Progenitor cell of endocrine pancreas (in vitro differentiated cells): Measurements from ENCODE around the gene CD69. TPM values are rescaled to one million over a fixed set of nuclear protein-coding genes. Genes with fewer than 3 reads are reported as not detected.
"Not testable (repeated sequence)": the region's sequence is repeated elsewhere in the genome, so short reads cannot be mapped to it uniquely, and the experiment has no call there.

ENCODE experiments used
- DNase-seq: peaks from one replicate; pipeline ENCODE4 v3.0.0; 2021; ENCODE audit warnings: low spot score; ENCODE audit not compliant: unreplicated experiment
- H3K27ac Mint-ChIP-seq: 2 replicates; pipeline ENCODE4 v1.8.0; 2021; ENCODE audit warnings: mild to moderate bottlenecking, moderate library complexity, mixed read lengths
- H3K27me3 Mint-ChIP-seq: 2 replicates; pipeline ENCODE4 v1.8.0; 2021; ENCODE audit warnings: mixed read lengths
- H3K36me3 Mint-ChIP-seq: 2 replicates; pipeline ENCODE4 v1.8.0; 2022; ENCODE audit warnings: mixed read lengths; ENCODE audit not compliant: insufficient read depth
- H3K4me1 Mint-ChIP-seq: 2 replicates; pipeline ENCODE4 v1.8.0; 2021; ENCODE audit warnings: low read depth, mixed read lengths
- H3K4me3 Mint-ChIP-seq: 2 replicates; pipeline ENCODE4 v1.8.0; 2021; ENCODE audit warnings: low read depth, mild to moderate bottlenecking, moderate library complexity, mixed read lengths
- H3K9me3 Mint-ChIP-seq: 2 replicates; pipeline ENCODE4 v1.8.0; 2021; ENCODE audit warnings: low read depth, mixed read lengths
- CTCF ChIP-seq: fragments of 200-600 bp; sonication (generic); IDR thresholded peaks from one replicate; pipeline ENCODE4 v1.5.0; 2021; ENCODE audit warnings: antibody characterized with exemption, mild to moderate bottlenecking; ENCODE audit not compliant: unreplicated experiment
- total RNA-seq: library from RNA; stranded (reverse); gene quantifications from 2 replicates; pipeline ENCODE4 v1.2.1, GENCODE V29; 2021

Gene CD69
- total RNA-seq, 1 donor from 2014 or later: not detected

- no peaks in the 10 kb centered on the region for H3K36me3 Mint-ChIP-seq
- no peaks in the 10 kb centered on the region for H3K9me3 Mint-ChIP-seq
- H3K27me3 Mint-ChIP-seq: no peaks in the 10 kb centered on the region
- H3K4me1 Mint-ChIP-seq: peaks cover 15% of the 10 kb centered on the region
- TF ChIP-seq CTCF: no peak
- no peak overlapping the region for H3K27ac Mint-ChIP-seq
- DNase-seq: no peak
- no peak overlapping the region for H3K4me3 Mint-ChIP-seq
Measured at GRCh38 chr12:9740106-9740750, 20.5 kb downstream of the CD69 start.

GRCh38 chr12:9739404-9740105, 21.1 kb downstream of the CD69 start:
- not testable (repeated sequence) for H3K27ac Mint-ChIP-seq, H3K27me3 Mint-ChIP-seq, H3K36me3 Mint-ChIP-seq, DNase-seq, H3K9me3 Mint-ChIP-seq
- Mint-ChIP-seq H3K4me3 (peak overlapping the region; percentile 39), H3K4me1 (peaks cover 15% of the 10 kb centered on the region)

DNA sequence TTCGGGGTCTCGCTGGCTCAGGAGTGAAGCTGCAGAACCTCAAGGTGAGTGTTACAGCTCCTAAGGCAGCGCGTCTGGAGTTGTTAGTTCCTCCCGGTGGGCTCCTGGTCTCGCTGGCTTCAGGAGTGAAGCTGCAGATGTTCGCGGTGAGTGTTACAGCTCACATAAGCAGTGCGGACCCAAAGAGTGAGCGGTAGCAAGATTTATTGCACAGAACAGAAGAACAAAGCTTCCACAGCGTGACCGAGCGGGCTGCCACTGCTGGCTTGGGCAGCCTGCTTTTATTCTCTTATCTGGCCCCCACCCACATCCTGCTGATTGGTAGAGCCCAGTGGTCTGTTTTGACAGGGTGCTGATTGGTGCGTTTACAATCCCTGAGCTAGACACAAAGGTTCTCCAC, 21.8 kb downstream of the CD69 start:
- H3K36me3 Mint-ChIP-seq, H3K27me3 Mint-ChIP-seq, DNase-seq, H3K9me3 Mint-ChIP-seq, H3K4me3 Mint-ChIP-seq: not testable (repeated sequence)
- H3K27ac Mint-ChIP-seq: peak overlapping the region; percentile 33
- peaks cover 15% of the 10 kb centered on the region for H3K4me1 Mint-ChIP-seq

- H3K36me3 Mint-ChIP-seq: no peaks in the 10 kb centered on the region
- no peak for DNase-seq
- no peak overlapping the region for H3K27ac Mint-ChIP-seq
- TF ChIP-seq CTCF: no peak
- no peaks in the 10 kb centered on the region for H3K9me3 Mint-ChIP-seq
- H3K4me3 Mint-ChIP-seq: no peak overlapping the region
- H3K4me1 Mint-ChIP-seq: peaks cover 7% of the 10 kb centered on the region
- peaks cover 5% of the 10 kb centered on the region for H3K27me3 Mint-ChIP-seq
Measured at GRCh38 chr12:9736936-9737705, 23.6 kb downstream of the CD69 start.

DNA sequence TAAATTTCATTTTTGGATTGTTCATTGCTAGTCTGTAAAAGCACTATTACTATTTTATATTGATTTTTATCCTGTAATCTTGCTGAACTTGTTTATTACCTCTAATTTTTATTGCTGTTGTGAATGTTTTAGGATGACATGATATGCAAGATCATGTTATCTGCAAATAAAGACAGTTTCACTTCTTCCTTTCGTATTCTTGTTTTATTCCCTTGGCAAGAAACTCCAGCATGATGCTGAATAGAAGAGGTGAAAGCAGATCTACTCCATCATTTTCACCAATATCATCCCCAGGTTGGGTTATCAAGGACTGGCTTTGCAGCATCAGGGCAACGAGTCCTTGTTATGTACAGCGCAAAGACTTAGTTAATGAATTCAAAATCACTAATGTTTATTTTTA, 25.1 kb downstream of the CD69 start:
- Mint-ChIP-seq H3K4me1 (peaks cover 2% of the 10 kb centered on the region), H3K27ac (no peak overlapping the region), H3K9me3 (no peaks in the 10 kb centered on the region), H3K36me3 (no peaks in the 10 kb centered on the region), H3K4me3 (no peak overlapping the region), H3K27me3 (peaks cover 5% of the 10 kb centered on the region)
- no peak for TF ChIP-seq CTCF
- no peak for DNase-seq

- peaks cover 2% of the 10 kb centered on the region for H3K4me1 Mint-ChIP-seq
- TF ChIP-seq CTCF: no peak
- no peak within 1 kb of the TSS for H3K4me3 Mint-ChIP-seq
- no peak within 1 kb of the TSS for H3K27ac Mint-ChIP-seq
- DNase-seq: no peak
- H3K27me3 Mint-ChIP-seq: peaks cover 5% of the 10 kb centered on the region
- no peaks in the 10 kb centered on the region for H3K36me3 Mint-ChIP-seq
- H3K9me3 Mint-ChIP-seq: no peaks in the 10 kb centered on the region
Measured at GRCh38 chr12:9732921-9733461, 27.7 kb downstream of the CD69 start, which contains the start of gene CLECL1. CLECL1 (minus strand) TSS chr12:9733097.
